OCI-LY7 (cell line): ENCODE measurements around the gene MAOA. TPM values are rescaled to one million over a fixed set of nuclear protein-coding genes. Genes with fewer than 3 reads are reported as not detected.

Source experiments
- BruUV-seq: library from RNA; stranded (reverse); fragments of 400-500 nt; replicated peaks from 2 replicates; lab custom pipeline; 2021; lab: Mats Ljungman, UMichigan
- CTCF ChIA-PET: fragments of 300-600 bp; sonication (Branson Sonifier 250); formaldehyde crosslinking; loops from one replicate; lab custom pipeline; 2022; ENCODE audit warnings: antibody characterized with exemption; ENCODE audit not compliant: unreplicated experiment; lab: Charles Lee
- POLR2A ChIA-PET: fragments of 300-600 bp; sonication (Branson Sonifier 250); formaldehyde crosslinking; loops from one replicate; lab custom pipeline; 2022; ENCODE audit warnings: antibody characterized with exemption; lab: Charles Lee
- DNase-seq: peaks from one replicate; pipeline ENCODE4 v3.0.0-alpha.2; 2015; ENCODE audit warnings: low spot score
- H2AFZ ChIP-seq: fragments of 200-600 bp; sonication (generic), shearing (Covaris generic); 2 replicates; pipeline ENCODE4 v1.6.1; 2014; ENCODE audit warnings: mild to moderate bottlenecking, antibody characterized with exemption, low read length, moderate library complexity
- H3K27ac ChIP-seq: fragments of 200-600 bp; sonication (generic); 2 replicates; pipeline ENCODE4 v1.5.1; 2014; ENCODE audit warnings: mixed run types, low read depth, mild to moderate bottlenecking, moderate library complexity, low read length, inconsistent platforms; ENCODE audit not compliant: poor library complexity, severe bottlenecking
- H3K36me3 ChIP-seq: fragments of 200-600 bp; sonication (generic); 2 replicates; pipeline ENCODE4 v1.6.1; 2014; ENCODE audit warnings: mild to moderate bottlenecking, antibody characterized with exemption, low read length, moderate library complexity, mixed read lengths; ENCODE audit not compliant: insufficient read depth
- H3K4me1 ChIP-seq: fragments of 200-600 bp; sonication (generic); 2 replicates; pipeline ENCODE4 v1.5.1; 2014; ENCODE audit warnings: mild to moderate bottlenecking, low read length; ENCODE audit not compliant: insufficient read depth, poor library complexity, severe bottlenecking
- H3K4me2 ChIP-seq: fragments of 200-600 bp; sonication (generic); 2 replicates; pipeline ENCODE4 v1.6.1; 2014; ENCODE audit warnings: mild to moderate bottlenecking, low read length
- H3K4me3 ChIP-seq: fragments of 200-600 bp; sonication (generic); 2 replicates; pipeline ENCODE4 v1.5.1; 2014; ENCODE audit warnings: mild to moderate bottlenecking, low read depth, low read length; ENCODE audit not compliant: poor library complexity, severe bottlenecking
- H3K79me2 ChIP-seq: fragments of 200-600 bp; sonication (generic); 2 replicates; pipeline ENCODE4 v1.6.1; 2016; ENCODE audit warnings: low read depth, mild to moderate bottlenecking, low read length, moderate library complexity, mixed read lengths; ENCODE audit not compliant: insufficient read depth
- H3K9me2 ChIP-seq: fragments of 200-600 bp; sonication (generic); 2 replicates; pipeline ENCODE4 v1.6.1; 2016; ENCODE audit warnings: mild to moderate bottlenecking, low read length, mixed read lengths; ENCODE audit not compliant: insufficient read depth
- H3K9me3 ChIP-seq: fragments of 200-600 bp; sonication (generic); 2 replicates; pipeline ENCODE4 v1.6.1; 2014; ENCODE audit warnings: mild to moderate bottlenecking, mixed run types, low read length, mixed read lengths
- H4K20me1 ChIP-seq: fragments of 200-600 bp; sonication (generic); 2 replicates; pipeline ENCODE4 v1.6.1; 2014; ENCODE audit warnings: mild to moderate bottlenecking, antibody characterized with exemption, low read length, moderate library complexity, mixed read lengths; ENCODE audit not compliant: insufficient read depth
- EZH2phosphoT487 ChIP-seq: fragments of 200-600 bp; sonication (generic); IDR thresholded peaks from 2 replicates; pipeline ENCODE4 v1.6.1; 2018; ENCODE audit warnings: low read depth, borderline replicate concordance, mild to moderate bottlenecking, mixed run types, antibody characterized with exemption, low read length, moderate library complexity, mixed read lengths
- intact Hi-C: fragments of 100-400 bp; cut with micrococcal nuclease; formaldehyde crosslinking; loops from one replicate; pipeline ENCODE4 v1.10.0; 2022; ENCODE audit not compliant: unreplicated experiment
- total RNA-seq, 2 experiments: library from RNA; depleted of rRNA in 1 of 2; stranded (reverse); fragments of >200 nt in 1 of 2; shearing (Covaris generic) in 1 of 2; gene quantifications; 2 replicates each; pipeline ENCODE4 v1.2.3, GENCODE V29; 2014 to 2022
- TF ChIP-seq, protein P1 (sequence below): fragments of 200-600 bp; sonication (generic); conservative IDR thresholded peaks from 2 replicates; pipeline ENCODE4 v1.5.1; 2014; ENCODE audit warnings: mild to moderate bottlenecking, antibody characterized with exemption, low read length, moderate library complexity, mixed read lengths

MAOA gene
- total RNA-seq, 2 experiments from 2014 or later, result not detected

GRCh38 chrX:43661521-43662240 lies 5.6 kb downstream of the MAOA start:
- Histone ChIP-seq H4K20me1 (no peaks in the 10 kb centered on the region), H3K4me2 (no peak overlapping the region), H3K4me3 (no peak overlapping the region), H3K27ac (no peak overlapping the region), H3K4me1 (no peaks in the 10 kb centered on the region), H2AFZ (no peak overlapping the region), H3K79me2 (no peaks in the 10 kb centered on the region), H3K36me3 (no peaks in the 10 kb centered on the region), H3K9me2 (no peaks in the 10 kb centered on the region), H3K9me3 (no peaks in the 10 kb centered on the region)
- POLR2A ChIA-PET, result no interaction called here
- TF ChIP-seq, protein P1, sequence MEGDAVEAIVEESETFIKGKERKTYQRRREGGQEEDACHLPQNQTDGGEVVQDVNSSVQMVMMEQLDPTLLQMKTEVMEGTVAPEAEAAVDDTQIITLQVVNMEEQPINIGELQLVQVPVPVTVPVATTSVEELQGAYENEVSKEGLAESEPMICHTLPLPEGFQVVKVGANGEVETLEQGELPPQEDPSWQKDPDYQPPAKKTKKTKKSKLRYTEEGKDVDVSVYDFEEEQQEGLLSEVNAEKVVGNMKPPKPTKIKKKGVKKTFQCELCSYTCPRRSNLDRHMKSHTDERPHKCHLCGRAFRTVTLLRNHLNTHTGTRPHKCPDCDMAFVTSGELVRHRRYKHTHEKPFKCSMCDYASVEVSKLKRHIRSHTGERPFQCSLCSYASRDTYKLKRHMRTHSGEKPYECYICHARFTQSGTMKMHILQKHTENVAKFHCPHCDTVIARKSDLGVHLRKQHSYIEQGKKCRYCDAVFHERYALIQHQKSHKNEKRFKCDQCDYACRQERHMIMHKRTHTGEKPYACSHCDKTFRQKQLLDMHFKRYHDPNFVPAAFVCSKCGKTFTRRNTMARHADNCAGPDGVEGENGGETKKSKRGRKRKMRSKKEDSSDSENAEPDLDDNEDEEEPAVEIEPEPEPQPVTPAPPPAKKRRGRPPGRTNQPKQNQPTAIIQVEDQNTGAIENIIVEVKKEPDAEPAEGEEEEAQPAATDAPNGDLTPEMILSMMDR, result no peak
- TF ChIP-seq EZH2phosphoT487, result no peak
- CTCF ChIA-PET, result no interaction called here
- BruUV-seq, result no TSS peak
- DNase-seq, result no peak
- intact Hi-C loops, result no loop called here

DNA sequence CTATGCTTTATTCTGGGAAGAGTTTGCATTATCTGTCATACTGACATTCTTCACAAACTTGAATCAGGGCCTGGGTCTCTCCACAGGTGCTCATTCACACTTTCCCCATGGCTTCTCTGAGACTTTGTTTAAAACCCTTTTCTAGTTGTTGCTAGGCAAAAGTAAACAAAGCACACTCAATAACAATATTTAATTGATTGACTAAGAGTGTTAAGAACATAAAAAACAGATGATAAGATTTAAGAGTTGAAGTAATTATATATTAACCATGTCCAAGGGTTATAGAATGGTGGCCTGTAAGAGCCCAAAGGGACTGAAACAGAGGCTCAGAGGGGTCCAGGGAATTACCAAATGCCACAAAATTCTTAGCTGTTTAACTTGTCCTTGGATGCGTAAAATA lies 7.1 kb downstream of the MAOA start:
- no peak for DNase-seq
- no TSS peak for BruUV-seq
- Histone ChIP-seq H3K9me2 (no peaks in the 10 kb centered on the region), H3K4me3 (no peak overlapping the region), H3K9me3 (no peaks in the 10 kb centered on the region), H4K20me1 (no peaks in the 10 kb centered on the region), H3K4me1 (no peaks in the 10 kb centered on the region), H3K4me2 (no peak overlapping the region), H3K36me3 (no peaks in the 10 kb centered on the region), H2AFZ (no peak overlapping the region), H3K27ac (no peak overlapping the region), H3K79me2 (no peaks in the 10 kb centered on the region)
- TF ChIP-seq EZH2phosphoT487, result no peak
- TF ChIP-seq, protein P1, result no peak
- intact Hi-C loops, result no loop called here
- CTCF ChIA-PET, result no interaction called here
- POLR2A ChIA-PET, result no interaction called here

DNA sequence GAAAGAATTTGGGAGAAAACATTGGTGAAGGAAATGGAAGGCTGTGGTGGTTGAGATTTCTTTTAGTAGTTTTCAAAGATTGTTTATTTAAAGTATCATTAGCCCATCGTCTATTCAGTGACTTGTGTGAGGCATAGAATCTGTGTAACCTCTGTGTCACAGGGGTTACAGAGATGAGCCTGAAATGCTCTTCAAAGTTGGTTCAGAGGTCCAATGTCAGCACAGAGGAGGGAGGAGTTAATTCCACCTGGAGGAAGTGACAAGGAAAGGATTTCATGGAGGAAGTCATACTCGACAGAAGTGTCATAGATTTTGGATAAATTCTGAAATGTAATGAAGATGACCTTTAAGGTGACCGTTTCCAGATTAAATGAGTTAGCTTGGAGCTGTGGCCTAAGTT lies 8.2 kb downstream of the MAOA start:
- H3K4me3 ChIP-seq, result no peak overlapping the region
- H3K79me2 ChIP-seq, result no peaks in the 10 kb centered on the region
- H3K9me3 ChIP-seq, result no peaks in the 10 kb centered on the region
- H3K4me2 ChIP-seq, result no peak overlapping the region
- H3K9me2 ChIP-seq, result no peaks in the 10 kb centered on the region
- no TSS peak for BruUV-seq
- H3K36me3 ChIP-seq, result no peaks in the 10 kb centered on the region
- H4K20me1 ChIP-seq, result no peaks in the 10 kb centered on the region
- intact Hi-C loops, result no loop called here
- POLR2A ChIA-PET, result no interaction called here
- H3K4me1 ChIP-seq, result no peaks in the 10 kb centered on the region
- H2AFZ ChIP-seq, result no peak overlapping the region
- H3K27ac ChIP-seq, result no peak overlapping the region
- DNase-seq, result no peak
- TF ChIP-seq, protein P1, result no peak
- TF ChIP-seq EZH2phosphoT487, result no peak
- CTCF ChIA-PET, result no interaction called here
